Endothelial cell of umbilical vein (primary cell): ENCODE data around the gene CHST11. TPM values are rescaled to one million over a fixed set of nuclear protein-coding genes. Genes with fewer than 3 reads are reported as not detected.

Source experiments
- BruUV-seq: library from RNA; stranded (reverse); fragments of 400-500 nt; replicated peaks from 2 replicates; lab custom pipeline; 2021; lab: Mats Ljungman, UMichigan
- CTCF ChIA-PET: fragments of 300-600, 350-600 bp; sonication (Branson Sonifier 250); formaldehyde crosslinking; loops from one replicate; lab custom pipeline; 2021; ENCODE audit warnings: antibody characterized with exemption, inconsistent platforms; lab: Charles Lee
- POLR2A ChIA-PET: fragments of 300-600, 350-600 bp; sonication (Branson Sonifier 250); formaldehyde crosslinking; loops from one replicate; lab custom pipeline; 2021; ENCODE audit warnings: antibody characterized with exemption, inconsistent platforms; lab: Charles Lee
- DNase-seq: peaks from one replicate; pipeline ENCODE4 v3.0.0-alpha.2; 2011; ENCODE audit warnings: low read depth, low spot score
- FAIRE-seq: peaks from 2 replicates; lab custom pipeline; 2011; peaks lifted over from hg19 to GRCh38; lab: Jason Lieb, UNC
- H2AFZ ChIP-seq: 2 replicates; pipeline ENCODE4 v1.6.0; 2012; ENCODE audit warnings: low read depth, low read length, control low read depth, inconsistent platforms
- H3K27ac ChIP-seq: 2 replicates; pipeline ENCODE4 v1.5.1; 2011; ENCODE audit warnings: low read depth, mild to moderate bottlenecking, control low read depth, low read length, moderate library complexity; ENCODE audit not compliant: insufficient read depth
- H3K27me3 ChIP-seq, 2 experiments: 2 replicates each; pipeline versions ENCODE4 v1.6.0 to v1.6.1; 2011; ENCODE audit warnings: low read length in 2 of 2, mixed read lengths in 1 of 2; ENCODE audit not compliant: control insufficient read depth in 2 of 2, insufficient read depth in 2 of 2
- H3K36me3 ChIP-seq, 2 experiments: 2 replicates in 1 of 2; 3 replicates in 1 of 2; pipeline ENCODE4 v1.5.1; 2011; ENCODE audit warnings: low read length in 2 of 2, mild to moderate bottlenecking in 1 of 2, moderate library complexity in 1 of 2; ENCODE audit not compliant: control insufficient read depth in 2 of 2, insufficient read depth in 2 of 2; ENCODE audit errors: extremely low read depth in 1 of 2
- H3K4me1 ChIP-seq: 3 replicates; pipeline ENCODE4 v1.5.1; 2011; ENCODE audit warnings: mild to moderate bottlenecking, low read length; ENCODE audit not compliant: control insufficient read depth, insufficient read depth; ENCODE audit errors: extremely low read depth
- H3K4me2 ChIP-seq: 2 replicates; pipeline ENCODE4 v1.6.1; 2011; ENCODE audit warnings: low read length, control low read depth, mixed read lengths; ENCODE audit not compliant: insufficient read depth
- H3K4me3 ChIP-seq, 3 experiments: fragments of 200-600 bp in 1 of 3; sonication (generic), shearing (Covaris generic) in 1 of 3; replicated peaks in 1 of 3; 2 replicates each; pipeline ENCODE4 v1.5.1; 2011 to 2016; ENCODE audit warnings: control low read depth in 3 of 3, low read length in 3 of 3, mild to moderate bottlenecking in 2 of 3, inconsistent platforms in 1 of 3, low read depth in 1 of 3, moderate library complexity in 1 of 3; ENCODE audit not compliant: insufficient read depth in 1 of 3
- H3K79me2 ChIP-seq: 2 replicates; pipeline ENCODE4 v1.6.0; 2012; ENCODE audit warnings: low read length, inconsistent platforms; ENCODE audit not compliant: control insufficient read depth, insufficient read depth
- H3K9ac ChIP-seq: replicated peaks from 2 replicates; pipeline ENCODE3; 2011; ENCODE audit warnings: low read length, control low read depth; ENCODE audit not compliant: insufficient read depth; ENCODE audit errors: extremely low read depth
- H3K9me1 ChIP-seq: replicated peaks from 3 replicates; pipeline ENCODE4 v1.6.0; 2011; ENCODE audit warnings: mild to moderate bottlenecking, low read length; ENCODE audit not compliant: control insufficient read depth, insufficient read depth; ENCODE audit errors: extremely low read depth
- H3K9me3 ChIP-seq: replicated peaks from 2 replicates; pipeline ENCODE4 v1.5.1; 2012; ENCODE audit warnings: low read length, inconsistent platforms; ENCODE audit not compliant: control insufficient read depth, insufficient read depth
- H4K20me1 ChIP-seq: replicated peaks from 2 replicates; pipeline ENCODE3; 2011; ENCODE audit warnings: mild to moderate bottlenecking, low read length; ENCODE audit not compliant: control insufficient read depth, insufficient read depth; ENCODE audit errors: extremely low read depth
- CTCF ChIP-seq, 2 donors: IDR thresholded peaks; 1 replicate in 1 of 2; 2 replicates in 1 of 2; pipeline ENCODE4 v1.5.1; 2011; ENCODE audit warnings: low read length in 2 of 2, mild to moderate bottlenecking in 2 of 2, moderate library complexity in 2 of 2, control low read depth in 1 of 2, inconsistent platforms in 1 of 2, low read depth in 1 of 2; ENCODE audit not compliant: insufficient read depth in 1 of 2; ENCODE audit errors: extremely low read depth in 1 of 2
- EZH2 ChIP-seq: IDR thresholded peaks from 2 replicates; pipeline ENCODE4 v1.6.1; 2012; ENCODE audit warnings: borderline replicate concordance, low read depth, mild to moderate bottlenecking, moderate library complexity, low read length, inconsistent platforms; ENCODE audit not compliant: severe bottlenecking
- FOS ChIP-seq: IDR thresholded peaks from 2 replicates; pipeline ENCODE4 v1.6.1; 2011; ENCODE audit warnings: mild to moderate bottlenecking, low read length, moderate library complexity, borderline replicate concordance; ENCODE audit not compliant: insufficient read depth
- GATA2 ChIP-seq: IDR thresholded peaks from 2 replicates; pipeline ENCODE4 v1.7.0; 2011; ENCODE audit warnings: low read depth, mild to moderate bottlenecking, moderate library complexity, mixed read lengths, low read length; ENCODE audit not compliant: insufficient read length, insufficient read depth
- JUN ChIP-seq: IDR thresholded peaks from 2 replicates; pipeline ENCODE4 v1.6.1; 2011; ENCODE audit warnings: borderline replicate concordance, low read depth; ENCODE audit not compliant: insufficient read length, insufficient read depth
- MAX ChIP-seq: IDR thresholded peaks from 2 replicates; pipeline ENCODE4 v1.6.1; 2011; ENCODE audit not compliant: insufficient read depth, insufficient read length
- MYC ChIP-seq: IDR thresholded peaks from one replicate; pipeline ENCODE4 v1.6.1; 2011; ENCODE audit warnings: mild to moderate bottlenecking, low read depth, low read length
- POLR2A ChIP-seq: IDR thresholded peaks from 2 replicates; pipeline ENCODE4 v1.6.1; 2012; ENCODE audit warnings: low read depth, mild to moderate bottlenecking, control low read depth, low read length
- POLR2AphosphoS5 ChIP-seq: IDR thresholded peaks from 2 replicates; pipeline ENCODE4 v1.6.1; 2012; ENCODE audit warnings: low read depth, mild to moderate bottlenecking, control low read depth, low read length, moderate library complexity; ENCODE audit not compliant: insufficient read depth
- dilution Hi-C: fragments of 300-500 bp; cut with MboI; formaldehyde crosslinking; loops from one replicate; pipeline ENCODE4 v1.15.0; 2019; ENCODE audit warnings: low sequenced_read_pairs; ENCODE audit not compliant: extremely low pct_ligation_motif_present
- intact Hi-C: fragments of 100-400 bp; cut with micrococcal nuclease; formaldehyde crosslinking; loops from one replicate; pipeline ENCODE4 v1.10.0; 2022
- polyA plus RNA-seq, 4 experiments: library from polyadenylated mRNA; depleted of rRNA in 3 of 4; stranded (reverse) in 3 of 4; unstranded in 1 of 4; fragments of >200 nt; gene quantifications; 2 replicates each; pipeline versions ENCODE4 v1.2.1 to v1.2.3, GENCODE V29; 2011 to 2012; ENCODE audit warnings: missing spikeins in 1 of 4
- total RNA-seq: library from RNA; stranded (reverse); gene quantifications from 2 replicates; pipeline ENCODE4 v1.2.3, GENCODE V29; 2021

Gene CHST11
- total and polyA plus RNA-seq, 2 donors (not counting 3 experiments of a cell fraction or from before 2014, with no cell fraction given), result 19.7 to 20.9 TPM

- Histone ChIP-seq H3K27me3 (no peaks in the 10 kb centered on the region), H3K4me2 (no peak overlapping the region), H3K4me1 (no peaks in the 10 kb centered on the region), H2AFZ (no peak overlapping the region), H3K9me3 (no peaks in the 10 kb centered on the region), H3K27ac (no peak overlapping the region), H3K9ac (no peak overlapping the region), H3K79me2 (no peaks in the 10 kb centered on the region), H4K20me1 (no peaks in the 10 kb centered on the region), H3K9me1 (no peaks in the 10 kb centered on the region), H3K4me3 (no peak overlapping the region), H3K36me3 (no peaks in the 10 kb centered on the region)
- BruUV-seq, result no TSS peak
- POLR2A ChIA-PET, result no interaction called here
- DNase-seq (no peak), FAIRE-seq (no peak)
- no peak for TF ChIP-seq MAX
- no peak for TF ChIP-seq FOS
- TF ChIP-seq EZH2, result no peak
- intact Hi-C loops (no loop called here), dilution Hi-C loops (no loop called here)
- CTCF ChIA-PET, result no interaction called here
These were observed 124.3 kb downstream of the CHST11 start for GRCh38 chr12:104581005-104581570.

- no peak for DNase-seq
- Histone ChIP-seq H2AFZ (no peak overlapping the region), H3K9me3 (no peaks in the 10 kb centered on the region), H3K4me1 (peaks cover under 1% of the 10 kb centered on the region), H3K36me3 (no peaks in the 10 kb centered on the region), H3K27ac (no peak overlapping the region), H3K4me3 (no peak overlapping the region), H4K20me1 (no peaks in the 10 kb centered on the region), H3K79me2 (peaks cover 3% of the 10 kb centered on the region), H3K4me2 (no peak overlapping the region), H3K27me3 (no peaks in the 10 kb centered on the region), H3K9me1 (no peaks in the 10 kb centered on the region), H3K9ac (no peak overlapping the region)
- intact Hi-C loops, result no loop called here
- ChIA-PET POLR2A (no interaction called here), CTCF (interaction anchor here (1.0 to 1.2 kb wide), 2 partner anchors 21 to 201 kb away, joined by 3 to 5 read pairs; no protein-coding TSS in a partner anchor)
- dilution Hi-C loops, result no loop called here
- no peak for TF ChIP-seq CTCF (IDR thresholded peaks at IDR 0.05; ENCODE audit: extremely low read depth in 1 of 2, insufficient read depth in 1 of 2, low read depth in 1 of 2, low read length in 2 of 2)
- TF ChIP-seq MYC, result no peak
- no peak for TF ChIP-seq POLR2AphosphoS5
- TF ChIP-seq FOS, result no peak
- no peak for TF ChIP-seq POLR2A
- TF ChIP-seq JUN, result no peak
- no peak for TF ChIP-seq GATA2
- no peak for TF ChIP-seq EZH2
- no peak for FAIRE-seq
- BruUV-seq, result no TSS peak
These were observed 126.0 kb downstream of the CHST11 start for GRCh38 chr12:104582739-104583138.
